GM10266 (cell line): ENCODE measurements around the gene PHACTR3.

Source experiments
- DNase-seq: peaks from one replicate; pipeline ENCODE4 v3.0.0; 2012; ENCODE audit errors: extremely low spot score
- CTCF ChIP-seq: IDR thresholded peaks from 2 replicates; pipeline ENCODE4 v1.5.1; 2012; ENCODE audit warnings: mild to moderate bottlenecking, low read depth; ENCODE audit not compliant: control insufficient read depth, insufficient read depth; ENCODE audit errors: missing control alignments

Gene PHACTR3

GRCh38 chr20:59817846-59818615 is 213.7 kb downstream of the PHACTR3 start:
- no peak for DNase-seq
- TF ChIP-seq CTCF, result no peak

GRCh38 chr20:59818911-59819310 is 214.6 kb downstream of the PHACTR3 start:
- no peak for TF ChIP-seq CTCF
- DNase-seq, result no peak

GRCh38 chr20:59819496-59820203 is 215.3 kb downstream of the PHACTR3 start:
- no peak for TF ChIP-seq CTCF
- no peak for DNase-seq

GRCh38 chr20:59820204-59821041 is 216.1 kb downstream of the PHACTR3 start:
- no peak for DNase-seq
- TF ChIP-seq CTCF, result no peak

GRCh38 chr20:59821201-59821600 is 216.9 kb downstream of the PHACTR3 start:
- TF ChIP-seq CTCF, result no peak
- DNase-seq, result no peak

- no peak for TF ChIP-seq CTCF
- no peak for DNase-seq
Measured at GRCh38 chr20:59821788-59822187, 217.4 kb downstream of the PHACTR3 start.
